Measurements from ENCODE around the gene SOX30.

SOX30 gene

DNA sequence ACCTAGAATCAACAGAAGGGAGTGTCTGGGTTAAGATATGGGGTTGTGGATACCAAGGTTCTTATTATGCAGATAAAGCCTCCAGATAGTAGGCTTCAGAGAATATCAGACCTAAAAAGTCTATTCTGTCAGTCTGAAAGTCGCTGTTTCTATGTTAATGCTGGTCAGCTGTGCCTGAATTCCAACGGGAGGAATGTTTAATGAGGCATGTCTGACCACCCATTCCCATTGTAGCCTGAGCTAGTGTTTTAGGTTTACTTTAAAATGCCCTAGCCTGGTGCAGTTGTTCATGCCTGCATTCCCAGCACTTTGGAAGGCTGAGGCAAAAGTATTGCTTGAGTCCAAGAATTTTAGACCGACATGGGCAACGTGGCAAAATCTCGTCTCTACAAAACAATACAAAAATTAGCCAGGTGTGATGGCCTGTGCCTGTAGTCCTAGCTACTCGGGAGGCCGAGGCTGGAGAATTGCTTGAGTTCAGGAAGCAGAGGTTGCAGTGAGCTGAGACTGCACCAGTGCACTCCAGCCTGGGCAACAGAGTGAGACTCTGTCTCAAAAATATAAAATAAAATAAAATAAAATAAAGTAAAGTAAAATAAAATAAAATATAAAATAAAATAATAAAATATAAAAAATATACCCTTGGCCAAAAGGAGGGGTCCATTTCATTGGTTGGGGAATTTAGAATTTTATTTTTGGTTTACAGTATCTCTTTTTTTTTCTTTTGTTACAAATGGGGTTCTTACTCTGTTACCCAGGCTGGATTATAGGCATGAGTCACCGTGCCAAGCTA is 7.8 kb upstream of the SOX30 start:
- DNase-seq, result no peak

- no peak for DNase-seq
Observed at GRCh38 chr5:157658893-157659292, 6.7 kb upstream of the SOX30 start.

DNA sequence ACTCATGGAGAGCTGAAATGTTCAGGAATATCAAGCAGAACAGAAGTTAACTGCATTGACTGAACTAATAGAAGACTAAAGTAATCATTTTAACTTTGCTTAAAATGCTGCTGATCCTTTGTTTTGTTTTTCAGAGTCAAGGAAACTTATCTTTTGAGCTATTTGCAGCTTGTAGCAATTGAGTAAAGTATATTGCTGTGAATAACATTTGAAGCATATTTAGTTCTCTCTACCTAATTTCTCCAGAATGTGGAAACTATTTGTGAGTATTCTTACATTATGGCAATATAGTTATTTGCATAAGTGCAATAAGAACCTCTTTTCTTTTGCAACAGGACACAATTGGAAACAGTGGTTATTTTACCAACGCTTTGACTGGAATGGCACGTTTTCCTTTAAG is 5.3 kb upstream of the SOX30 start:
- no peak for DNase-seq

- DNase-seq, result no peak
Observed at GRCh38 chr5:157651623-157652376, 438 bp downstream of the SOX30 start.

GRCh38 chr5:157650991-157651611 is 1.1 kb downstream of the SOX30 start:
- no peak for DNase-seq

GRCh38 chr5:157649101-157649500 is 3.1 kb downstream of the SOX30 start:
- DNase-seq, result no peak

DNA sequence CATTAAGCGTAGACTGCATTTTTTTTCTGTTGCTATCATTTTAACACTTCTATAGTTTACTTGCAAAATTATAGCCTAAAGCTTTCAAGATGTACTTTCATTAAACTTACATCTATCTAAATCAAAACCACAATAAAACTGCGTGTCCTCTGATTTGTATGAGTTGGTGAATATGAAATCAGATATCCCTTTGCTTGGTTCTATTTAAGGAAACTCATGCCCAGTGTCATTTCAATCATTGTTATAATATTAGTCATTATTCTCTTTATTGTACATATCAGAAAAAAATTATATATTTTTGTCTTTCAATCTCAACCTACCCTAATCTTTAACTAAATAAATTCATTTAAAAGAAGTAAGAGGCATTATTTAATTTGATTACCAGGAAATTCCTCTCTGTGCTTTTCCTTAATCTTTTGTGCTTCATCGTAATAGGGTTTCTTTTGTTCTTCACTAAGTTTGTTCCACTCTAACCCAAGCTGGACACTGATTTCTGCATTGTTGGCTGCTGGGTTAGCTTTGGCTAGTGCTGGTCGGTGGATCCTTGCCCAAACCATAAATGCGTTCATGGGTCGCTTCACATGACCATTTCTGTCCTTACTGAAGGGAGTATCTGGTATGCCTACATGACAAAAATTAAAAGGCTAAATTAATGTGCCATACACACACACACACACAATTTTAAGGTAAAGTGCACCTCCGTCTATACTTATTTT is 3.8 kb downstream of the SOX30 start:
- no peak for DNase-seq

DNA sequence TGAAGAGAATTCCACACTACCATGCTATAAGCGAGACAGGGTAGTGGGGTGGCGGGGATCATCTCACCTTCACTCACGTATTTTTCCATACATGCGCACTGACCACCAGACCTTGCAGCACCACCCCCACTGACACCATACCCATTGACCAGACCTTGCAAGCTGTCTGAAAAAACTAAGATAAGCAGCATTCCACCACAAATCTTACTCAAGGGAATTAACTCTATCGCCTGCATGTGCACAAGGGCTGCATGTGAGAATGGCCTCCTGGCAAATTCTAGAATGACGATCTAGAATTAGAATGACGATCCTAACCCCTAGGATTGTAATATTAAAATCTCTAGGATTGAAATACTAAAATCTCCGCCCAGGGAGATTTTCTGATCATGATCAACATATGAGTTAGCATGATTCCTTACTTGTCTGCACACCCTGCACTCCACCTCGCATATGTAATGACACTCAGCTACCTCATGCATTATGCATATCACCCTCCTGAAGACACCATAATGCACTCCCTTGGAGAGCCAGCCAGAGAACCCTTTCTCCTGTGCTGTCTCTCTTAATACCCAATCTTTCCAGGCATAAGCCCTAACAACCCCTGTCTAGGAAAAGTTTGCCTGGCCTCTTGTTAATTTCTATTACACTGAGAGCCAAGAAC is 11.7 kb downstream of the SOX30 start:
- DNase-seq, result no peak

GRCh38 chr5:157630341-157630740 is 21.9 kb downstream of the SOX30 start:
- DNase-seq, result no peak

GRCh38 chr5:157626831-157627230 is 25.4 kb downstream of the SOX30 start:
- no peak for DNase-seq

DNA sequence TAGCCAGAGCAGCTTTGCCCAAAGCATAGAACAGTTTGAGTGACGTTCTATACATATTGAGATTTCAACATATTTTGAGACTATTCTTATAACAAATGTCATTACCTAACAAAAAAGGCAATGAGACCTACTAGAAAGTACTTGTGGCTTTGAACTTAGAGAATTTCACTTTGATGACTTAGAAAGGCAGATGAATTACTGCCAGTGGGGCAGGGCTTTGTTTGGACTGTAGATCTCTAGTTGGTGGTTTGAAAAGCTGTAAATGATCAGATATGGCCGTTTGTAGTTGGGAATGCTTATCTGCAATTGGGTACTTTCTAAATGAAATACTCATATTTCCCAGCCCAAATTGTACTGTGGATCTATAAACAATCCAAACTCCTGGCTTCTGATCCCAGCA is 28.1 kb downstream of the SOX30 start:
- DNase-seq, result no peak

DNA sequence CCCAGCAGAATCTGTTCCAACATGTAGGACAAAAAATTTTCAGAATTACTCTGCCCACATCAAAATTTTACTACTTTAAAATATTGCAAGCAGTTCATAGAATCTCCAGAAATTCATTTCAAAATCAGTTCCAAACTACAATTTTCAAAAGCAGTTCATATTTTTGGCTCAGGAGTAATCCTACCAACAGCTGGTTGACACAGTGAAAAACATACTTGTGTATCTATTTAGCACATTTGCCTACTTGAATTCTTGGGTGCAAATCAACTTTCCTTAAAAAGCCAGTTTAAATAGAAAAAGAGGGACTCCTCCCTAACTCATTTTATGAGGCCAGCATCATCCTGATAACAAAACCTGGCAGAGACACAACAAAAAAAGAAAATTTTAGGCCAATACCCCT is 31.5 kb downstream of the SOX30 start:
- no peak for DNase-seq

DNA sequence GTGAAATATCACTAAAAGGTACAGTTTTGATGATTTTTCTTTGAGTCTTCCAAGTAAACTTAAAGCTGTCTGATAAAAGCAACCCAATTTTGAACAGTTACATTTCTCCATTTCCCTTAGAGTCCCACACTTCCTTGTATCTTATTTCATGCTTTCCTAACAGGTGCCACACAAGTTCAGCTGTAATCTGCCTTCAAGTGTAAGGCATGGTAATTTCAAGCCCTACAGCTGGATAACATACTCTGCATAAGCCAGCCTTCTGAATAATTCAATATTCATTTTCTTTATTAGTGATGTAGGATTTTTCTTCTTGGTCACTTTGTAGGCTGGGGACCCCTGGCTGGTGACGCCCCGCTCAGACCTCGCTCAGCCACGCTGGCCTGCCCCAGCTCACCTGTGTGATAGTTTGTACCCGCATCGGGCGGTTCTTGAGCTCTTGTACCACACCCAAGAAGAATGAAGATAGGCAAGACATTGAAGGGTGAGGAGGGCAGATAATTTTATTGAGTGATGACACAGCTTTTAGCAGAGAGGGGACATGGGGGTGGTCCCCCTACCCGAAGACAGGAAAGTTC is 34.0 kb downstream of the SOX30 start:
- DNase-seq, result no peak

- no peak for DNase-seq
Observed at GRCh38 chr5:157616785-157617184, 35.5 kb downstream of the SOX30 start.

- no peak for DNase-seq
Observed at GRCh38 chr5:157613385-157614245, 38.6 kb downstream of the SOX30 start.

GRCh38 chr5:157612581-157612980 is 39.7 kb downstream of the SOX30 start:
- DNase-seq, result no peak

DNA sequence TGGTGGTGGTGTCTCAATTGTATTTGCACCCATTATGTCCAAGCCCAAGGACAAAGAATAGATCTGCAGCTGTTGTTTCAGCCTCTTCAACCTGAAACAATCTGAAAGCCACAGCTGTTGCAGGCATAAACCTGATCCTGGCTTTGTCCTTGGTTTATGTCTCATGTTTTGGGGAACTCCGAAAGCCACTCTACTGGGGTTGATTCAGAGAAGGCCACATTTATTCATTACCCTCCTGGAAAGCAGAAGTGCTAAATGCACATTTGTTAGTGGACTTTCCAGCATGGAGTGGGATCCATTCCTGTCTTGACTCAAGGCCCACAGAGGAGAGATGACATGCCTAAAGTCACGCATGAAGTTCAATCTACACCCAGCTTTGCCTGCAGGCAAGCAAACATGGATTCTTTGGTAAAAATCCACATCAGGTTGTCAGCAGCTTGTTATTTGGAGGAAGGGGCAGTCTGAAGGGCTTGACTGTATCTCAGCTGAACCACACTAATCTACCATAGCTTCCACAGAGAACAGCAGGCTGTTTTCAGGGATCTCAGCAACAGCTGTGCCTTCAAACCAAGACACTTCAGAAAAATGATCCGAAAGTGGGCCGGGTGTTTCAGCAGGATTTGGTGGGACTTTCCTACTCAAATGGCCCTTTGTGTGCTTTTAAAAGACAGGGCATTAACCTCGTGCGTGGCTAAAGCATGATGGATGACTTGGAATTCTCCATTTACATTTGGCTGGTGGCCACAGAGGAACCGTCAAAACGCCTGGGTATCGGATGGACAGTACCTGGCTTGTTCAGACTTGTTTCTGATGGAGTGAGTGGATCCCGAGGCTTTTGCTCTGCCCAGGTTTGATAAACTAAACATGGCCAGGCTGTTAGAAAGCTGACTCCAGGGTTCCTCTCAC is 40.4 kb downstream of the SOX30 start:
- no peak for DNase-seq

DNA sequence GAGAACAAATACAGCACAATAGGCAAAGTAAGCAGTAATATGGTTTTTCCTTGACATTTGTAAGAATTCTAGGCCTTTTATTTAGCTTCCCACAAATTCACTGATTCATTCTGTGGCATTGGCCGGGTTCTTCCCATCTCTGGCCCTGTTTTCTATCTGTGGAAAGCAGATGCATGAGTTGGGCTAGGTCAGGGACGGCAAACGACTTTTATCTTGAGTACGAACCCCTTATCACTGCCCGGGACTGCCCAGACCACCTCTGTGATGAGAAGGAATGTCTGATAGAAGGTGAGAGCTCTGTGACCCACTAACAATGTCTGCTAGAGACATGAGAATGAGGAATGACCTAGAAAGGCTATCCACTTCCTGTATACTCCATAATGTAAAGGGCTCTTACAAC is 41.2 kb downstream of the SOX30 start:
- no peak for DNase-seq

DNA sequence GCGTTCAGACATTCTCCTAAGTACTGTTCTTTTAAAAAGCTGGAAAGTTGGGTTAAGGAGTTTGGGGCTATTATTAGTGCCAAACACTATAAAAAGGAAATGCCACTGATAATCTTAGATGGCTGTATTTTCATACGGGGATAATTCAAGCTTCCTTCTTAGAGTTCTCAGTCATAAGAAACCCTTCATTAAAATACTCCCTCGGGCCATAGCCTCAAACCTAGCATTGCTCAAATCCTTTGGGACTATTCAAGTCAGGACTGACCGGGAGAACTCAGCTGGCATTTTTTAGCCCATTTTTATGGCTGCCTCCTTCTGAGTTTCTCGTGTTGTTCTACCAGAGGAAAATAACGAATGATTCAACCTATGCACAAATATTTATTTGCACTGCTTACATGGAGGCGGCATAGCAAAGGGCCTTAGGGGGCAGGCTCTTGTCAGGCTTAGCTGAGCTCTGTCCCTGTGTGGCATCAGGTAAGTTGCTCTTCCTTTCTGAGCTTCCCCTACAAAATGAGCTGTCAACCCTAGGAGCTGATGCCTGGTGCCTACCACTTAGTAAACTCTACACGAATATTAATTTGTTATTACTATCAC is 43.2 kb downstream of the SOX30 start:
- no peak for DNase-seq

Measured in NCI-H2171 (cell line).